Suppressor macrophage treated with lipopolysaccharide for 1 hour (primary cell): ENCODE measurements around the gene MRGPRD.
"Not testable (repeated sequence)": the region's sequence is repeated elsewhere in the genome, so short reads cannot be mapped to it uniquely, and the experiment has no call there.

Experiments used
- DNase-seq, 3 donors: peaks; one replicate each; pipeline ENCODE4 v3.0.0-alpha.2; 2020 to 2022

MRGPRD gene

DNA sequence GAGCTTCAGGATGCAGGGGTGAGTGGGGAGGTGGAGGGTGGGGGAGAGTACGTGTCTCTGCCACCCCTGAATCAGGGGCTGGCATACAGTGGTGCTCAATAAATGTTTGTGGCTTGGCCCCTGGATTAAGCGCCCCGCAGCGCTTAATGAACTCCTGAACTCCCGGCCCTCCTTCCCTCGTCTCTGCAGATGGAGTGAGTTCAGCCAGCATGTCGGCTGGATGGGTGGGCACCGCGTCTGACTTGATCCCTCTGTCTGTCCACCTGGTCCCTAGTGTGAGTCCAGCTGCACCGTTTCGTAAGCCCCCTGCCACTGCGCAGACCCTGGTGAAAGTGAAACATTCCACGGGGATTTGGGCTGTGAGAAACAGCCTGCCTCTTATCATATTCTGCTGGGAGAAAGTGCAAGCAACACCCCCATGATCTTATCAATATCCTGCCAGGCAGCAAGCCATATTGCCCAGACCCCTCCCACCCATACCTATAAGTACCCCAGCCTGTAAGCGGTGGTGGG lies 12.0 kb upstream of the MRGPRD start:
- no peak for DNase-seq

- no peak for DNase-seq
Measured at GRCh38 chr11:68990995-68991780, 10.4 kb upstream of the MRGPRD start.

DNA sequence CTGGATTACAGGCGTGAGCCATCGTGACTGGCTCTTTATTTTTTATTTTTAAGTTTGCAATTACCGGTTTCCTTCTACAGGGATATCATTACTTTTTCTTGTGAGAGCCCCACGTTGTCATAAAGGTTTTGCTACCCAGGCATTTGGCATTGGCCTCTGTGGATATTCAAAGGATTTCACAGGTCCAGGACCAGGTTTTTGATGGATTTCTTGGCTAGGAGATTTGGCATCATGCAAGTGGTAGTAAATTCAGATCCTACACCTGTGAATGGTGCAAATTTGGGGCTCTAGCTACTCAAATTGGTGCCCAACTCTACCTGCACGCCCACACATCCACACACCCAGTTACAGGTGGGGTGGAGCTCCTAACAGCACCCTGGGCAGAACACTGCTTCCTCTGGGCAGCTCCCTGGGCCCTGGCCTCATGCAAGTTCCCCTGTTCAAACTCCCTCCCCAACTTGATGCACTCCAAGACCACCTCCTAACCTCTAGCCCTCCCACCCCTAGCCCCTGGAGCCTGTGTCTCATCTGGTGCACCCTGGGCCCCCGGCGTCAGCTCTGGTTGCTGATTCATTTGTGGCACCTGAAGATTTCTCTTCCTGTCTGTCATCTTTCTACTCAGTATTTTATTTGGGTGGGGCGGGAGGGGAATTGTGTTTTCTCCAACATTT lies 9.3 kb upstream of the MRGPRD start:
- DNase-seq: no peak

DNA sequence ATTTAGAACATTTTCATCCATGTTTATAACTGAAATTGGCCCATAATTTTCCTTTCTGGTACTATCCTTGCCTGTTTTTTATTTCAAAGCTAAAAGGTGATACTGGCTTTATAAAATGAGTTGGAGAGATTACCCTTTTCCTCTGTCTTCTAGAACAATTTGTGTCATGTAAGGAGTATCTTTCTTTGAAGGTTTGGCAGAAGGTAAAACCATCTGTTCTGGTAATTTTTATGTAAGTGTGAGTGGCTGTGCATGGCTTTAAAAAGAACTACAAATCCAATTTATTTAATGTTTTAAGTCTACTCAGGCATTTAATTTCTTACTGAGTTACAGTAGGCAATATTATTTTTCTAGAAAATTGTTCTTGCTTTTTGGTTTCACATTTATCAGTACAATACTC lies 7.7 kb upstream of the MRGPRD start:
- no peak for DNase-seq

DNA sequence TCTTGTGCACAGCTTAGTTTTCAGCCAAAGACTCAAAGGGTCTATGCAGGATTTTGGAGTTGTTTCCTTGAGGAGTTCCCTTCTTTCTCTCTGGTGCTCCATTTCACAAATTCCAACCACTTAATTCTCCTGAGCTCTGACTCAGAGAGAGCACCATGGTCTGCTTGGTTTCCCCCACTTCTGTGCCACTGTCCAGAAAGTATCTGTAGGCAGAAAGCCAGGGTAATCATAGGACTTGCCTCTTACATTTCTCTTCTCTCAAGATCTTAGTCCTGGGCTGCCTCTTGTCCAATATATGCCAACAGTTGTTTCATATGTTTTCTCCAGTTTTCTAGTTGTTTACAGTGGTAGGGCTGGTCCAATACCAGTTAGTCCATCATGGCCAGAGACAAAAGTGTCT lies 6.4 kb upstream of the MRGPRD start:
- no peak for DNase-seq

DNA sequence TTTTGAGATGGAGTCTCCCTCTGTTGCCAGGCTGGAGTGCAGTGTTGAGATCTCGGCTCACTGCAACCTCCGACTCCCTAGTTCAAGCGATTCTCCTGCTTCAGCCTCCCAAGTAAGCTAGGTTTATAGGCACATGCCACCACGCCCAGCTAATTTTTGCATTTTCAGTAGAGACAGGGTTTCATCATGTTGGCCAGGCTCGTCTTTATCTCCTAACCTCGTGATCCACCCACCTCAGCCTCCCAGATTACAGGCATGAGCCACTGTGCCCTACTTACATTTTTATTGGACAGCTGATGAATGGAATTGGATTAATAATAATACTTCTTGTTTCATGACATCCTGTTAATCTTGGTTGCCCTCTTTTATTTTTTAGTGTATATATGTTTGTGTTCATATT lies 3.0 kb upstream of the MRGPRD start:
- no peak for DNase-seq

- no peak for DNase-seq
Measured at GRCh38 chr11:68982134-68982533, 1.3 kb upstream of the MRGPRD start.

- no peak for DNase-seq
Measured at GRCh38 chr11:68979931-68980775, 633 bp downstream of the MRGPRD start.

GRCh38 chr11:68978931-68979594 lies 1.7 kb downstream of the MRGPRD start:
- DNase-seq: no peak

GRCh38 chr11:68978626-68978930 lies 2.2 kb downstream of the MRGPRD start:
- no peak for DNase-seq

- DNase-seq: no peak
Measured at GRCh38 chr11:68977781-68978625, 2.8 kb downstream of the MRGPRD start.

GRCh38 chr11:68976563-68976962 lies 4.2 kb downstream of the MRGPRD start:
- DNase-seq: no peak

DNA sequence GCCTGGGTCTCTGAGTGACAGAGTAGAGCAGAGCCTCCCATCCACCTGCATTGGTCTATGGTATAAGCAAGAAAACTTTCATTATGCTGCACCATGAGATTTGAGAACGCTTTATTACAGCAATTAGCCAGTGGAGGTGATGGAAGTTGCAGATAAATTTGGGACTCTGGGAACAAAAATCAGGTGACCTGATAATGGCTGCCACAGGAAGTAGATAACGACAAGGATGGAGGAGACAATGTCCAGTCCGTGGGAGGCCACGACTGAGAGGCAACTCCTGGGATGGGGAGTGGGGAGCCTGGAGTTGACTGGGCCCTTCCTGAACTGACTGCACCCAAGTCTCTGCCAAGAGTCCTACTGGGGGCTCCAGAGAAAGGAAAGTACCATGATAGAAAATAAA lies 4.7 kb downstream of the MRGPRD start:
- DNase-seq: no peak

GRCh38 chr11:68974421-68975194 lies 6.2 kb downstream of the MRGPRD start:
- DNase-seq: peak; percentile 31 to 38 (median 34)

DNA sequence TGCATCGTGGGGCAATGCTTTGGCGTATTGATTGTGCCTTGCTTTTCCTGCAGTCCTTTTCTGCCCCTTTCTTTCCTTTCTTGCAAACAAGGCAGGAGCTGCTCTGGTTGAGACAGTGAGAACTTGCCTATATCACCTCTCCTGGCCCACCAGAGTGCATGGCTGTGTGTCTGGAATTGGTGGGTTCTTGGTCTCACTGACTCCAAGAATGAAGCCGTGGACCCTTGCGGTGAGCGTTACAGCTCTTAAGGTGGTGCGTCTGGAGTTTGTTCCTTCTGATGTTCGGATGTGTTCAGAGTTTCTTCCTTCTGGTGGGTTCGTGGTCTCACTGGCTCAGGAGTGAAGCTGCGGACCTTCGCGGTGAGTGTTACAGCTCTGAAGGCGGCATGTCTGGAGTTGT lies 7.1 kb downstream of the MRGPRD start:
- DNase-seq: not testable (repeated sequence)

DNA sequence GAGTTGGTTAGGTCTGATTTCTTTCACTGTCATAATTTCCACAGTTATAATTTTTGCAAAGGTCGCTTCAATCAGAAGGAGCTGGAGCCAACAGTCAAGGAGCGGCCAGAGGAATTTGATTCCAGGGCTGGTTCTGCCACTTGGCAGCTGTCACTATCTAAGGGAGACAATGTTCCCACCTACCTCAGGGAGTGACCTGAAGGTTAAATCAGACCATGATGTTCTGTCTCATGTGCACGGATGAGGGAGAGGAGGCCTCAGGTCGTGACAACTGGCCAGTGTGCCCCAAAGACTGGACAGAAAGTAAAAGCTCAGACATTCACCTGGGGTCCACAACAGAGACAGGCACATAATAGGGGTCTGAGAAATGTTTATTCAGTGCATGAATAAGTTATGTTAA lies 7.6 kb downstream of the MRGPRD start:
- no peak for DNase-seq

- DNase-seq: no peak
Measured at GRCh38 chr11:68970921-68971636, 9.7 kb downstream of the MRGPRD start.

DNA sequence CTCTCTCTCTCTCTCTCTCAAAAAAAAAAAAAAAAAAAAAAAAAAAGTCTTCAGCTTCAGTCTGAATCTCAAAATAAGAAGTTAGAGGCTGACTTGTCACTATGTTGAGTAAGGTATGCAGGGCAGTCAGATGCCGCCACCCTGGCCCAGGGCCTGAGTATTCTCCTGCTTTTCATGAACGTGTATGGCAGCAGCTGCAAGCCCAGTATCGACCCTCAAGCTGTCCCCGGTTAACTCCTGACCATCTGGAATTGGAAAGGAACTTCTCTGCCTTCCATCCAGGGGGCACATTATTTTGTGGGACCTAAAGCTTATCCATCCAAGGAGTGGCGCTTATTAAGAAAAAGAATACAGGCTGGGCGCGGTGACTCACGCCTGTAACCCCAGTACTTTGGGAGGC lies 11.4 kb downstream of the MRGPRD start:
- no peak for DNase-seq

DNA sequence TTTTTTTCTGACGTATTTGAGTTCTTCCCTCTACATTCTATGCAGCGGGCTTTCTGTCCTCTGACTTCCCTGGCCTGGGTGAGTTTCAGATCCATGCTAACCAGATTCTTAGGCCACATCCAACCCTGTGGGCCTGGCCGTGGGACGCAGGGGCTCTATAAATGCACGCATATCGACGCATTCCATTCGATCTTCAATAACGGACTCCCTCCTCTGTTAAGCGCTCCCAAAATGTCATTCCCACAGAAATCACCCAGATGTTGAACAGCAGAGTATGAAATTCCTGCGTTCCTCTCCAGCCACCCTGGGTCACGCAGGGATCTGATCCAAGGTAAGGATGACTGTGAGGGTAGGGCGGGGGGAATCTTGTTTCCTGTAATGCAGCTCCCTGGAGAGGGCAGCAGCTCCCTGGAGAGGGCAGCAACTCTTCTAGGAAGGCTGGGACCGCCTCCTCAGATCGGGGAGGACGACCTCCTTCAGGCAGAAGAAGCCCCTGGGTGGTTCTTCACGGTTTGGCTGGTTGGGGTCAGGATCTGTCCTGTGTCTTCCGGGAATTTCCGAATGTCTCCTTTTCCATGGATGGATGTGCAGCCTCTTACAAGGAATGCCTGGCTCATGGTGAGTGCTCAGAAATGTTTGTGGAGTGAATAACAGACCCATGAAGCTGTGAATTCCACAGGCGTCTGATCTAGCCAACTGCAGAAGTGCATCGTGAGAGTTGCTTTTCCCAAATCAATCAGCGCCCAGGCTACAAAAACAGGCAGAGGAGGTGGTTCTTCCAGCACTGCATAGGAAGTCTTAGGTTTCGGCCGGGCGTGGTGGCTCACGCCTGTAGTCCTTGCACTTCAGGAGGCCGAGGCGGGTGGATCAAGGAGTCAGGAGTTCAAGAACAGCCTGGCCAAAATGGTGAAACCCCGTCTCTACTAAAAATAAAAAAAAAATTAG lies 12.2 kb downstream of the MRGPRD start:
- DNase-seq: no peak
